ENCODE results near the gene TMED4.

- TF ChIP-seq CTCF (IDR thresholded peaks at IDR 0.05; ENCODE audit: insufficient read depth, low read length, poor library complexity, severe bottlenecking) (no peak), EZH2phosphoT487 (conservative IDR thresholded peaks at IDR 0.05; ENCODE audit: low read length) (no peak)
These were observed 39.2 kb upstream of the TMED4 start for GRCh38 chr7:44621034-44621749.
